H9 (cell line): ENCODE results near the gene EPM2A. TPM values are rescaled to one million over a fixed set of nuclear protein-coding genes. Genes with fewer than 3 reads are reported as not detected.

ENCODE experiments used
- DNase-seq: peaks from one replicate; pipeline ENCODE4 v3.0.0-alpha.2; 2017
- H2AFZ ChIP-seq: one replicate; pipeline ENCODE4 v1.6.1; 2013; ENCODE audit warnings: mild to moderate bottlenecking, low read length, control low read depth, moderate library complexity
- H2AK5ac ChIP-seq: 2 replicates; pipeline ENCODE4 v1.6.1; 2013; ENCODE audit warnings: low read length, control low read depth, mixed read lengths; ENCODE audit not compliant: insufficient read length
- H2BK120ac ChIP-seq: one replicate; pipeline ENCODE4 v1.6.1; 2013; ENCODE audit warnings: low read depth, mild to moderate bottlenecking, low read length, control low read depth, inconsistent platforms; ENCODE audit not compliant: poor library complexity, severe bottlenecking
- H2BK12ac ChIP-seq: 2 replicates; pipeline ENCODE4 v1.6.1; 2013; ENCODE audit warnings: low read length, control low read depth, mixed read lengths, low read depth; ENCODE audit not compliant: insufficient read length
- H2BK15ac ChIP-seq: 2 replicates; pipeline ENCODE4 v1.6.1; 2013; ENCODE audit warnings: low read depth, low read length, control low read depth
- H2BK20ac ChIP-seq: one replicate; pipeline ENCODE4 v1.6.1; 2013; ENCODE audit warnings: low read depth, mild to moderate bottlenecking, low read length, control low read depth, inconsistent platforms; ENCODE audit not compliant: poor library complexity, severe bottlenecking
- H2BK5ac ChIP-seq: 2 replicates; pipeline ENCODE4 v1.6.1; 2013; ENCODE audit warnings: low read length, control low read depth, mixed read lengths; ENCODE audit not compliant: insufficient read length
- H3K14ac ChIP-seq: 2 replicates; pipeline ENCODE4 v1.6.1; 2013; ENCODE audit warnings: low read length, control low read depth; ENCODE audit not compliant: insufficient read depth
- H3K18ac ChIP-seq: 2 replicates; pipeline ENCODE4 v1.6.1; 2013; ENCODE audit warnings: low read depth, mild to moderate bottlenecking, mixed read lengths, low read length, control low read depth; ENCODE audit not compliant: insufficient read length
- H3K23ac ChIP-seq: 2 replicates; pipeline ENCODE4 v1.6.1; 2013; ENCODE audit warnings: low read length, control low read depth, mixed read lengths, low read depth; ENCODE audit not compliant: insufficient read length
- H3K23me2 ChIP-seq: 2 replicates; pipeline ENCODE4 v1.6.1; 2013; ENCODE audit warnings: low read depth, mild to moderate bottlenecking, mixed read lengths, low read length, control low read depth; ENCODE audit not compliant: insufficient read length, poor library complexity, severe bottlenecking
- H3K27ac ChIP-seq: 2 replicates; pipeline ENCODE4 v1.5.1; 2013; ENCODE audit warnings: low read length, control low read depth, mixed read lengths, low read depth; ENCODE audit not compliant: insufficient read length
- H3K27me3 ChIP-seq: 2 replicates; pipeline ENCODE4 v1.6.1; 2013; ENCODE audit warnings: low read length, control low read depth, inconsistent platforms; ENCODE audit not compliant: insufficient read depth
- H3K4ac ChIP-seq: 2 replicates; pipeline ENCODE4 v1.6.1; 2013; ENCODE audit warnings: low read depth, mild to moderate bottlenecking, control low read depth, inconsistent platforms, low read length, moderate library complexity
- H3K4me1 ChIP-seq: 2 replicates; pipeline ENCODE4 v1.6.1; 2013; ENCODE audit warnings: low read length, control low read depth, inconsistent platforms; ENCODE audit not compliant: insufficient read depth
- H3K4me2 ChIP-seq: 2 replicates; pipeline ENCODE4 v1.6.1; 2013; ENCODE audit warnings: low read length, control low read depth, mixed read lengths; ENCODE audit not compliant: insufficient read length, insufficient read depth
- H3K56ac ChIP-seq: 2 replicates; pipeline ENCODE4 v1.6.1; 2013; ENCODE audit warnings: low read depth, mild to moderate bottlenecking, mixed read lengths, low read length, control low read depth; ENCODE audit not compliant: insufficient read length
- H3K79me1 ChIP-seq: 2 replicates; pipeline ENCODE4 v1.6.1; 2013; ENCODE audit warnings: low read depth, mild to moderate bottlenecking, moderate library complexity, low read length, control low read depth, inconsistent platforms; ENCODE audit not compliant: insufficient read depth, poor library complexity, severe bottlenecking
- H3K79me2 ChIP-seq: 2 replicates; pipeline ENCODE4 v1.6.1; 2013; ENCODE audit warnings: low read length, control low read depth, inconsistent platforms; ENCODE audit not compliant: insufficient read depth
- H3K9ac ChIP-seq: 2 replicates; pipeline ENCODE4 v1.6.1; 2013; ENCODE audit warnings: low read length, control low read depth, mixed read lengths; ENCODE audit not compliant: insufficient read length; ENCODE audit errors: extremely low read depth
- H3K9me3 ChIP-seq: one replicate; pipeline ENCODE4 v1.6.1; 2013; ENCODE audit warnings: low read depth, low read length, inconsistent platforms; ENCODE audit not compliant: control insufficient read depth
- H3T11ph ChIP-seq: one replicate; pipeline ENCODE4 v1.6.1; 2013; ENCODE audit warnings: mild to moderate bottlenecking, low read length, control low read depth, inconsistent platforms
- H4K20me1 ChIP-seq: one replicate; pipeline ENCODE4 v1.6.1; 2013; ENCODE audit not compliant: control insufficient read depth, insufficient read length, insufficient read depth
- H4K5ac ChIP-seq: 2 replicates; pipeline ENCODE4 v1.6.1; 2013; ENCODE audit warnings: low read depth, mild to moderate bottlenecking, mixed read lengths, low read length, control low read depth; ENCODE audit not compliant: insufficient read length
- H4K8ac ChIP-seq: replicated peaks from 2 replicates; pipeline ENCODE4 v1.6.1; 2013; ENCODE audit warnings: low read length, control low read depth, mixed read lengths, low read depth; ENCODE audit not compliant: insufficient read length
- H4K91ac ChIP-seq: 2 replicates; pipeline ENCODE4 v1.6.1; 2013; ENCODE audit warnings: low read depth, mild to moderate bottlenecking, moderate library complexity, mixed read lengths, low read length, control low read depth; ENCODE audit not compliant: insufficient read length
- H3K27ac Mint-ChIP-seq, 3 experiments: 2 replicates in 2 of 3; 3 replicates in 1 of 3; pipeline ENCODE4 v1.8.0; 2020 to 2021; ENCODE audit warnings: mixed read lengths in 3 of 3, mild to moderate bottlenecking in 1 of 3, moderate library complexity in 1 of 3
- H3K27me3 Mint-ChIP-seq: 2 replicates; pipeline ENCODE4 v1.8.0; 2021; ENCODE audit warnings: low read depth, mild to moderate bottlenecking, moderate library complexity, mixed read lengths
- H3K36me3 Mint-ChIP-seq, 3 experiments: 2 replicates in 2 of 3; 3 replicates in 1 of 3; pipeline ENCODE4 v1.8.0; 2020 to 2021; ENCODE audit warnings: low read depth in 3 of 3, mixed read lengths in 3 of 3; ENCODE audit not compliant: insufficient read depth in 1 of 3
- H3K4me1 Mint-ChIP-seq, 2 experiments: 2 replicates each; pipeline ENCODE4 v1.8.0; 2020; ENCODE audit warnings: mixed read lengths in 2 of 2
- H3K4me3 Mint-ChIP-seq, 2 experiments: 2 replicates in 1 of 2; 3 replicates in 1 of 2; pipeline ENCODE4 v1.8.0; 2020 to 2021; ENCODE audit warnings: mild to moderate bottlenecking in 2 of 2, mixed read lengths in 2 of 2, moderate library complexity in 1 of 2
- H3K9me3 Mint-ChIP-seq, 2 experiments: 2 replicates in 1 of 2; 3 replicates in 1 of 2; pipeline ENCODE4 v1.8.0; 2020; ENCODE audit warnings: mild to moderate bottlenecking in 2 of 2, mixed read lengths in 2 of 2, moderate library complexity in 1 of 2
- WGBS: extraction: QIAGEN DNeasy Blood & Tissue Kit; methylation state at CpG from one replicate; pipeline ENCODE4 v1.1.7; 2013; ENCODE audit warnings: missing lambda C conversion rate, low lambda C conversion rate, mixed read lengths; ENCODE audit not compliant: insufficient read length; ENCODE audit errors: extremely low coverage; 5-methylcytosine and 5-hydroxymethylcytosine counted together
- total RNA-seq: library from RNA; stranded (reverse); gene quantifications from 2 replicates; pipeline ENCODE4 v1.2.1, GENCODE V29; 2021
- TF ChIP-seq, protein P1 (sequence below): fragments of 200-600 bp; sonication (generic); conservative IDR thresholded peaks from 3 replicates; pipeline ENCODE4 v1.8.0; 2021; ENCODE audit warnings: antibody characterized with exemption, mild to moderate bottlenecking

Gene EPM2A
- total RNA-seq, 1 experiment from 2014 or later, result 8.2 TPM

DNA sequence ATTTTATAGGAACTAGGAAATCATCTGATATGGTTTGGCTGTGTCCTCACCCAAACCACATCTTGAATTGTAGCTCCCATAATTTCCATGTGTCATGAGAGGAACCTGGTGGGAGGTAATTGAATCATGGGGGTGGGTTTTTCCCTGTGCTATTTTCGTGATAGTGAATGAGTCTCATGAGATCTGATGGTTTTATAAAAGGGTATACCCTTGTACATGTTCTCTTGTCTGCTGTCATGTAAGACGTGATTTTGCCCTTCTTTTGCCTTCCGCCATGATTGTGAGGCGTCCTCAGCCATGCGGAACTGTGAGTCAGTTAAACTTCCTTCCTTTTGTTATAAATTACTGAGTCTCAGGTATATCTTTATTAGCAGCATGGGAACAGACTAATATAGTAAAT, 27.9 kb downstream of the EPM2A start:
- Histone ChIP-seq H2AK5ac (no peak overlapping the region), H3K18ac (no peak overlapping the region), H3K23ac (no peak overlapping the region), H3K27me3 (no peaks in the 10 kb centered on the region), H3K14ac (no peak overlapping the region), H3T11ph (no peak overlapping the region), H3K4me1 (peaks cover 2% of the 10 kb centered on the region; the same call in 1 of the 2 replicates), H3K4ac (no peak overlapping the region), H3K4me2 (no peak overlapping the region), H4K20me1 (no peaks in the 10 kb centered on the region), H4K8ac (no peak overlapping the region), H2BK5ac (no peak overlapping the region), H4K91ac (no peak overlapping the region), H2AFZ (no peak overlapping the region), H3K79me2 (no peaks in the 10 kb centered on the region), H2BK20ac (no peak overlapping the region), H3K23me2 (no peaks in the 10 kb centered on the region), H3K9me3 (no peaks in the 10 kb centered on the region), H3K56ac (no peak overlapping the region), H3K79me1 (no peaks in the 10 kb centered on the region), H3K9ac (no peak overlapping the region), H2BK120ac (no peak overlapping the region), H2BK15ac (no peak overlapping the region), H4K5ac (no peak overlapping the region), H2BK12ac (no peak overlapping the region), H3K27ac (no peak overlapping the region)
- Mint-ChIP-seq H3K27ac (no peak overlapping the region), H3K9me3 (peaks cover 19 to 20% of the 10 kb centered on the region in 2 experiments; a peak in 4 of 5 replicates), H3K36me3 (peaks cover 2 to 22% (median 21%) of the 10 kb centered on the region in 3 experiments; a peak in 6 of 7 replicates), H3K4me3 (no peak overlapping the region), H3K4me1 (peaks cover 4 to 7% of the 10 kb centered on the region in 2 experiments), H3K27me3 (no peaks in the 10 kb centered on the region)
- TF ChIP-seq, protein P1, sequence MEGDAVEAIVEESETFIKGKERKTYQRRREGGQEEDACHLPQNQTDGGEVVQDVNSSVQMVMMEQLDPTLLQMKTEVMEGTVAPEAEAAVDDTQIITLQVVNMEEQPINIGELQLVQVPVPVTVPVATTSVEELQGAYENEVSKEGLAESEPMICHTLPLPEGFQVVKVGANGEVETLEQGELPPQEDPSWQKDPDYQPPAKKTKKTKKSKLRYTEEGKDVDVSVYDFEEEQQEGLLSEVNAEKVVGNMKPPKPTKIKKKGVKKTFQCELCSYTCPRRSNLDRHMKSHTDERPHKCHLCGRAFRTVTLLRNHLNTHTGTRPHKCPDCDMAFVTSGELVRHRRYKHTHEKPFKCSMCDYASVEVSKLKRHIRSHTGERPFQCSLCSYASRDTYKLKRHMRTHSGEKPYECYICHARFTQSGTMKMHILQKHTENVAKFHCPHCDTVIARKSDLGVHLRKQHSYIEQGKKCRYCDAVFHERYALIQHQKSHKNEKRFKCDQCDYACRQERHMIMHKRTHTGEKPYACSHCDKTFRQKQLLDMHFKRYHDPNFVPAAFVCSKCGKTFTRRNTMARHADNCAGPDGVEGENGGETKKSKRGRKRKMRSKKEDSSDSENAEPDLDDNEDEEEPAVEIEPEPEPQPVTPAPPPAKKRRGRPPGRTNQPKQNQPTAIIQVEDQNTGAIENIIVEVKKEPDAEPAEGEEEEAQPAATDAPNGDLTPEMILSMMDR, result no peak
- no CpG with 5 or more reads among the region's 5 CpGs for WGBS
- no peak for DNase-seq
